ENCODE results near the gene CDKAL1. TPM values are rescaled to one million over a fixed set of nuclear protein-coding genes. Genes with fewer than 3 reads are reported as not detected.

The CDKAL1 gene
- total RNA-seq, 4 donors from 2014 or later = 10.1 to 22.0 (median 12.5) TPM

- H3K9me3 ChIP-seq = no peaks in the 10 kb centered on the region
- H3K36me3 ChIP-seq = no peaks in the 10 kb centered on the region
- no peak for DNase-seq (ENCODE audit: low spot score in 2 of 2)
- H3K4me3 ChIP-seq = no peak overlapping the region
- no peaks in the 10 kb centered on the region for H3K4me1 ChIP-seq
- H3K27ac ChIP-seq = no peak overlapping the region
- no peaks in the 10 kb centered on the region for H3K27me3 ChIP-seq
- no peak for TF ChIP-seq EP300 (IDR thresholded peaks at IDR 0.05)
- no peak for TF ChIP-seq POLR2AphosphoS5 (IDR thresholded peaks at IDR 0.05)
- TF ChIP-seq, protein P1, sequence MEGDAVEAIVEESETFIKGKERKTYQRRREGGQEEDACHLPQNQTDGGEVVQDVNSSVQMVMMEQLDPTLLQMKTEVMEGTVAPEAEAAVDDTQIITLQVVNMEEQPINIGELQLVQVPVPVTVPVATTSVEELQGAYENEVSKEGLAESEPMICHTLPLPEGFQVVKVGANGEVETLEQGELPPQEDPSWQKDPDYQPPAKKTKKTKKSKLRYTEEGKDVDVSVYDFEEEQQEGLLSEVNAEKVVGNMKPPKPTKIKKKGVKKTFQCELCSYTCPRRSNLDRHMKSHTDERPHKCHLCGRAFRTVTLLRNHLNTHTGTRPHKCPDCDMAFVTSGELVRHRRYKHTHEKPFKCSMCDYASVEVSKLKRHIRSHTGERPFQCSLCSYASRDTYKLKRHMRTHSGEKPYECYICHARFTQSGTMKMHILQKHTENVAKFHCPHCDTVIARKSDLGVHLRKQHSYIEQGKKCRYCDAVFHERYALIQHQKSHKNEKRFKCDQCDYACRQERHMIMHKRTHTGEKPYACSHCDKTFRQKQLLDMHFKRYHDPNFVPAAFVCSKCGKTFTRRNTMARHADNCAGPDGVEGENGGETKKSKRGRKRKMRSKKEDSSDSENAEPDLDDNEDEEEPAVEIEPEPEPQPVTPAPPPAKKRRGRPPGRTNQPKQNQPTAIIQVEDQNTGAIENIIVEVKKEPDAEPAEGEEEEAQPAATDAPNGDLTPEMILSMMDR (IDR thresholded peaks at IDR 0.05) = no peak
- TF ChIP-seq POLR2A (IDR thresholded peaks at IDR 0.05) = no peak
- 80% methylated on average over 2 of the region's 2 CpGs for WGBS
Measured at GRCh38 chr6:20965276-20965675, 431.0 kb downstream of the CDKAL1 start.

DNA sequence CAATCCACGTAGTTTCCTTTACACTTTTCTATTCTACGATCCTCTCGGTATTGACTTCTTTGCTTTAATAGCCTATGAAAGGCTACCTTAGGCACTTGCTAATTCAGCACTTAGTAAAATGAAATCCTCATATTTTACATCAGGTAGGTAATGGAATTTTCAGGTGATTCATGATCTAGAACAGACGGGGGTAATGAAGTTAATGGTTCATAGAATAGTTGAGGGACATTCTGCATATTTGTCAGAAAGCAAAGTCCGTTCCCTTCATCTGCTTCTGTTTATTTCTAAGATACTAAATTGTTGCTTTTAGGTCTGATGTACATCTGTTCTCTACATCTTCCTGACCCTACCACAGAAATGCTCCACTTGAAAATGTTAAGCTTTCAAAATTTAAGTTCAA lies 431.7 kb downstream of the CDKAL1 start:
- TF ChIP-seq POLR2AphosphoS5 (IDR thresholded peaks at IDR 0.05) = no peak
- TF ChIP-seq EP300 (IDR thresholded peaks at IDR 0.05) = no peak
- TF ChIP-seq POLR2A (IDR thresholded peaks at IDR 0.05) = no peak
- TF ChIP-seq, protein P1 (IDR thresholded peaks at IDR 0.05) = no peak
- Histone ChIP-seq H3K27me3 (no peaks in the 10 kb centered on the region), H3K4me1 (no peaks in the 10 kb centered on the region), H3K36me3 (no peaks in the 10 kb centered on the region), H3K27ac (no peak overlapping the region), H3K9me3 (no peaks in the 10 kb centered on the region), H3K4me3 (no peak overlapping the region)
- WGBS = 96% methylated on average over 5 of the region's 5 CpGs
- no peak for DNase-seq (ENCODE audit: low spot score in 2 of 2)

GRCh38 chr6:20969551-20969950 lies 435.3 kb downstream of the CDKAL1 start:
- Histone ChIP-seq H3K4me3 (no peak overlapping the region), H3K27ac (no peak overlapping the region), H3K9me3 (no peaks in the 10 kb centered on the region), H3K27me3 (no peaks in the 10 kb centered on the region), H3K4me1 (no peaks in the 10 kb centered on the region), H3K36me3 (no peaks in the 10 kb centered on the region)
- DNase-seq (ENCODE audit: low spot score in 2 of 2) = no peak
- TF ChIP-seq POLR2A (IDR thresholded peaks at IDR 0.05) = no peak
- 60% methylated on average over 1 of the region's 1 CpG for WGBS

DNA sequence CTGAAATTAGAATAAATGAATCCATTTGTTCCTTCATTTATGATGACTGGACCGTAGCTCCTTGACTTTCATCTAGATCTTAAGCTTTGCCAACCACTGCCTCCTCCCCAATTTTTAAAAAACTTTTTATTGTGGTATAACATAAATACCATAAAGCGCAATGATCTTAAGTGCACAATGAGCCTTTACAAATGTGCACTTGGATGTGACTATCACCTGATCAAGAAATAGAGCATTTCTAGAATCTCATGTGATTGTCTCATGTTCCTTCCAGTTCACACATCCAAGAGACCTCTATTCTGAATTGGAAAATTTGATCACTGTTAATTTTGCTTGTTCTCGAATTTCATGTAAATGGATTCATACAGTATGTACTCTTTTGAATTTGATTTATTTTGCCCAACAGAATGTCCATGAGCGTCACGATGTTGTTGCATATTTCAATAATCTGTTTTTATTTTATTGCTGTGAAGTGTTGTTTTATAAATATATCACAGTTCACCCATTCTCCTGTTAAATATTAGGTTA lies 442.2 kb downstream of the CDKAL1 start:
- Histone ChIP-seq H3K4me3 (no peak overlapping the region), H3K27ac (no peak overlapping the region), H3K36me3 (no peaks in the 10 kb centered on the region), H3K9me3 (no peaks in the 10 kb centered on the region), H3K4me1 (no peaks in the 10 kb centered on the region), H3K27me3 (no peaks in the 10 kb centered on the region)
- WGBS = 90% methylated on average over 5 of the region's 5 CpGs
- no peak for DNase-seq (ENCODE audit: low spot score in 2 of 2)
- TF ChIP-seq EP300 (IDR thresholded peaks at IDR 0.05) (no peak), POLR2A (IDR thresholded peaks at IDR 0.05) (no peak), POLR2AphosphoS5 (IDR thresholded peaks at IDR 0.05) (no peak)
- TF ChIP-seq, protein P1 (IDR thresholded peaks at IDR 0.05) = no peak

DNA sequence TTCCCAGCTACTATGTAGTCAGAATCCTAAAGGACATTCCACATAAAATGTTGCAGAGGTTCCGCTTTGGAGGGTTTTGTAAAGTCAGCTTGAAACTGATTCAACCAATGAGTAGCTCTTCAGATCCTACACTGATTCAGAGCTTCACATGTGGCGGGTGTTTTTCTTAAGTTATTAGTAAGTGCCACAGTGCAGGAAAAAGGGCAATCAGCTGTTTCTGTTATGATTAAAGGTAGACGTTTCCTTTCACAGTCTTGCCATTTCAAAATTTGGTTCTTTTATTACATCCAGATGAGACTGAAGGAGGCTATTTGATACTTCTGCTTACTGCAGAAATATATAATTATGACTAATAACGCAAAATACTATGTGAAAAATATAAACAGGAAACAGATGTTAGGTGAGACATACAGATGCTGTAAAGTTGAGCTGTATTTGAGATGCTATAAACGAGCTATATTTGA lies 443.9 kb downstream of the CDKAL1 start:
- DNase-seq (ENCODE audit: low spot score in 2 of 2) = no peak
- no peaks in the 10 kb centered on the region for H3K4me1 ChIP-seq
- WGBS = 51% methylated on average over 5 of the region's 5 CpGs
- H3K4me3 ChIP-seq = no peak overlapping the region
- H3K36me3 ChIP-seq = no peaks in the 10 kb centered on the region
- TF ChIP-seq EP300 (IDR thresholded peaks at IDR 0.05) (no peak), POLR2A (IDR thresholded peaks at IDR 0.05) (no peak), POLR2AphosphoS5 (IDR thresholded peaks at IDR 0.05) (no peak)
- TF ChIP-seq, protein P1 (IDR thresholded peaks at IDR 0.05) = no peak
- H3K27me3 ChIP-seq = no peaks in the 10 kb centered on the region
- H3K9me3 ChIP-seq = no peaks in the 10 kb centered on the region
- H3K27ac ChIP-seq = no peak overlapping the region

DNA sequence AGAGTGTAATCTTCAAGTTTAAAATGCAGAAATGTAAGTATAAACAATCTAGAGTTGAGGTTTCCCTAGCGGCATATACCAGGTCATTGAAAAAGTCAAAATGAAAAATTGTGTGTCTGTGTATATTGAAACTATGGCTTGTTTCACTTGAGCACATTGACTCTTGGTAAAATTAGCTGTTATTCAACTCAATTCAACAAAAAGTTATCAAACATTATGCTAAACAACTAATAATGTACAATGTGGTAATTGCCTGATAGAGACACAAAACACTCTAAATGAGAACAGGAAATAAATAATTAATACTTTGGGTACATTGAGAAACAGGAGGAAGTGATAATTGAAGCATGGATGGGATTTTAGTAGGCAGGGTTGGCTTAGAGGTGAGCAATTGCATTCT lies 444.8 kb downstream of the CDKAL1 start:
- TF ChIP-seq POLR2A (IDR thresholded peaks at IDR 0.05) (no peak), POLR2AphosphoS5 (IDR thresholded peaks at IDR 0.05) (no peak), EP300 (IDR thresholded peaks at IDR 0.05) (no peak)
- TF ChIP-seq, protein P1 (IDR thresholded peaks at IDR 0.05) = no peak
- 90% methylated on average over 1 of the region's 1 CpG for WGBS

More for the DNA sequence above, 444.8 kb downstream of the CDKAL1 start:
- Histone ChIP-seq H3K4me1 (no peaks in the 10 kb centered on the region), H3K4me3 (no peak overlapping the region), H3K9me3 (no peaks in the 10 kb centered on the region), H3K36me3 (no peaks in the 10 kb centered on the region), H3K27ac (no peak overlapping the region), H3K27me3 (no peaks in the 10 kb centered on the region)
- no peak for DNase-seq (ENCODE audit: low spot score in 2 of 2)
